HEK293T (cell line): Measurements from ENCODE around the gene PPP4R4.
A peak's percentile ranks its signal among the peaks of the same experiment; 100 is the strongest.

Experiments
- CTCF ChIA-PET: fragments of 350-600 bp; formaldehyde crosslinking; extraction: SDS; loops from one replicate; lab custom pipeline; 2021; ENCODE audit warnings: antibody characterized with exemption, inconsistent platforms; lab: Yijun Ruan, JAX
- POLR2A ChIA-PET: fragments of 350-600 bp; formaldehyde crosslinking; extraction: SDS; loops from one replicate; lab custom pipeline; 2020; ENCODE audit warnings: antibody characterized with exemption, inconsistent platforms; lab: Yijun Ruan, JAX
- DNase-seq: peaks from one replicate; pipeline ENCODE4 v3.0.0; 2012; ENCODE audit warnings: mixed read lengths; ENCODE audit errors: extremely low spot score
- ARNT ChIP-seq: fragments of 450-650 bp; IDR thresholded peaks from 2 replicates; pipeline ENCODE4 v1.6.1; 2017; ENCODE audit warnings: mild to moderate bottlenecking
- BHLHE40 ChIP-seq: fragments of 450-650 bp; IDR thresholded peaks from 2 replicates; pipeline ENCODE4 v1.6.1; 2016; ENCODE audit warnings: mild to moderate bottlenecking, moderate library complexity, borderline replicate concordance
- CTBP1 ChIP-seq: fragments of 450-650 bp; IDR thresholded peaks from 2 replicates; pipeline ENCODE4 v1.6.1; 2016; ENCODE audit warnings: borderline replicate concordance
- ELF4 ChIP-seq: fragments of 450-650 bp; IDR thresholded peaks from 2 replicates; pipeline ENCODE4 v1.6.1; 2017; ENCODE audit warnings: antibody characterized with exemption
- FOXA1 ChIP-seq: fragments of 450-650 bp; IDR thresholded peaks from 2 replicates; pipeline ENCODE4 v1.6.1; 2016; ENCODE audit warnings: mild to moderate bottlenecking
- FOXK2 ChIP-seq: fragments of 450-650 bp; IDR thresholded peaks from 2 replicates; pipeline ENCODE4 v1.6.1; 2016; ENCODE audit warnings: mild to moderate bottlenecking
- FOXM1 ChIP-seq: fragments of 450-650 bp; IDR thresholded peaks from 2 replicates; pipeline ENCODE4 v1.6.1; 2017; ENCODE audit warnings: mild to moderate bottlenecking, borderline replicate concordance
- HDGF ChIP-seq: fragments of 450-650 bp; IDR thresholded peaks from 2 replicates; pipeline ENCODE4 v1.6.1; 2017; ENCODE audit warnings: antibody characterized with exemption, borderline replicate concordance
- L3MBTL2 ChIP-seq: fragments of 450-650 bp; conservative IDR thresholded peaks from 2 replicates; pipeline ENCODE4 v1.6.1; 2016; ENCODE audit warnings: mild to moderate bottlenecking
- LEF1 ChIP-seq: fragments of 450-650 bp; IDR thresholded peaks from 2 replicates; pipeline ENCODE4 v1.6.1; 2017; ENCODE audit warnings: mild to moderate bottlenecking, borderline replicate concordance
- NFRKB ChIP-seq: fragments of 450-650 bp; IDR thresholded peaks from 2 replicates; pipeline ENCODE4 v1.6.1; 2016; ENCODE audit warnings: mild to moderate bottlenecking, moderate library complexity
- PKNOX1 ChIP-seq: fragments of 450-650 bp; IDR thresholded peaks from 2 replicates; pipeline ENCODE4 v1.6.1; 2016
- SP1 ChIP-seq: fragments of 450-650 bp; IDR thresholded peaks from 2 replicates; pipeline ENCODE4 v1.6.1; 2017
- SUZ12 ChIP-seq: fragments of 450-650 bp; IDR thresholded peaks from 2 replicates; pipeline ENCODE4 v1.6.1; 2016; ENCODE audit warnings: mild to moderate bottlenecking
- TARDBP ChIP-seq: fragments of 450-650 bp; IDR thresholded peaks from 2 replicates; pipeline ENCODE4 v1.6.1; 2016
- ZNF384 ChIP-seq: fragments of 450-650 bp; IDR thresholded peaks from 2 replicates; pipeline ENCODE4 v1.6.1; 2016

The PPP4R4 gene

GRCh38 chr14:94175011-94175745 is 1.1 kb downstream of the PPP4R4 start:
- ChIA-PET CTCF (interaction anchor here (0.8 to 1.3 kb wide), 2 partner anchors 39 to 43 kb away, joined by 3 to 7 read pairs; no protein-coding TSS in a partner anchor), POLR2A (interaction anchor here (1.2 to 1.8 kb wide), 3 partner anchors 33 to 94 kb away, joined by 3 to 9 read pairs (median 5); partner anchors contain the start of genes DDX24 and IFI27L1)
- TF ChIP-seq SUZ12 = no peak
- no peak for TF ChIP-seq LEF1
- TF ChIP-seq FOXK2 = no peak
- no peak for TF ChIP-seq BHLHE40
- TF ChIP-seq TARDBP = no peak
- TF ChIP-seq ARNT = no peak
- TF ChIP-seq ELF4 = no peak
- TF ChIP-seq FOXM1 = no peak
- no peak for TF ChIP-seq SP1
- no peak for TF ChIP-seq HDGF
- no peak for TF ChIP-seq FOXA1
- no peak for TF ChIP-seq NFRKB
- no peak for TF ChIP-seq ZNF384
- no peak; the same call in 1 of the 2 replicates for TF ChIP-seq L3MBTL2
- TF ChIP-seq PKNOX1 = no peak
- TF ChIP-seq CTBP1 = no peak
- peak; percentile 19 for DNase-seq

- ChIA-PET CTCF (interaction anchor here (1.3 kb wide), 1 partner anchor 44 kb away, joined by 7 read pairs; no protein-coding TSS in a partner anchor), POLR2A (interaction anchor here (1.8 kb wide), 1 partner anchor 39 kb away, joined by 9 read pairs; no protein-coding TSS in a partner anchor)
- TF ChIP-seq ELF4 = no peak
- TF ChIP-seq FOXA1 = no peak
- DNase-seq = no peak
Observed at GRCh38 chr14:94175747-94176146, 1.6 kb downstream of the PPP4R4 start.

GRCh38 chr14:94176808-94177207 is 2.7 kb downstream of the PPP4R4 start:
- ChIA-PET CTCF (no interaction called here), POLR2A (no interaction called here)
- DNase-seq = no peak
- no peak for TF ChIP-seq ELF4
- TF ChIP-seq ARNT = no peak
- no peak for TF ChIP-seq NFRKB
- TF ChIP-seq HDGF = no peak
- no peak for TF ChIP-seq SP1
- TF ChIP-seq FOXA1 = no peak
- TF ChIP-seq BHLHE40 = no peak
- TF ChIP-seq L3MBTL2 = no peak
- no peak for TF ChIP-seq CTBP1
- TF ChIP-seq PKNOX1 = no peak
- TF ChIP-seq ZNF384 = no peak
- TF ChIP-seq SUZ12 = no peak
- no peak for TF ChIP-seq LEF1
- no peak for TF ChIP-seq TARDBP
- TF ChIP-seq FOXM1 = no peak
- TF ChIP-seq FOXK2 = no peak

- DNase-seq = no peak
- TF ChIP-seq ELF4 (no peak), HDGF (no peak), SUZ12 (no peak), NFRKB (no peak), CTBP1 (no peak)
- ChIA-PET CTCF (no interaction called here), POLR2A (no interaction called here)
Observed at GRCh38 chr14:94177806-94178205, 3.7 kb downstream of the PPP4R4 start.

GRCh38 chr14:94179244-94179643 is 5.1 kb downstream of the PPP4R4 start:
- TF ChIP-seq HDGF (no peak), TARDBP (no peak), ZNF384 (no peak), SUZ12 (no peak), LEF1 (no peak), FOXA1 (no peak), FOXM1 (no peak), CTBP1 (no peak), ARNT (no peak), ELF4 (no peak), FOXK2 (no peak), L3MBTL2 (no peak)
- no peak for DNase-seq
- POLR2A ChIA-PET = no interaction called here
- CTCF ChIA-PET = interaction anchor here (1.3 kb wide), 1 partner anchor 42 kb away, joined by 5 read pairs; no protein-coding TSS in a partner anchor

GRCh38 chr14:94180655-94181271 is 6.6 kb downstream of the PPP4R4 start:
- POLR2A ChIA-PET = no interaction called here
- TF ChIP-seq NFRKB (no peak), PKNOX1 (no peak), ZNF384 (peak; percentile 96)
- CTCF ChIA-PET = interaction anchor here (0.6 to 1.4 kb wide), 14 partner anchors 44 to 562 kb away, joined by 3 to 7 read pairs (median 3); no protein-coding TSS in a partner anchor
- DNase-seq = peak; percentile 25
